ENCODE data around the gene ACP2.

DNA sequence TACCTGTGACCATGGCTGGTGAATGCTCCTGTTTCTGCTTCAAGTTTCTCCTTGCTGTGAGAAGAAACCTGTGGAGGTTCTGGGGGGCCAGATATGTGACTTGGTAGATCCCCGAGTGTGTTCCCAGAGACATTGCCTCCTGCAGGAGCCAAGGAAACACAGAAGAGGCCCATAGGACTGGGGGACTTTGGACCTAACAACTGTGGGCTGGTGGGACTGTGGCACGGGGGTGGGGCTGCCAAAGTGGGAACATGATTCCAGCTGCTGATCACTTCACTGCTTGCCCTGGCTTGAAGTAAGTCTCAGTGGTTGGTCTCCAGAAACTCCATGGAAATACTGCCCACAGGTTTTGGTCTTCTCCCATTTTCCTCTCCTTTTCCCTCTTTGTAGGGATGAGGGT is 5.0 kb upstream of the ACP2 start:
- TF ChIP-seq, protein P1, sequence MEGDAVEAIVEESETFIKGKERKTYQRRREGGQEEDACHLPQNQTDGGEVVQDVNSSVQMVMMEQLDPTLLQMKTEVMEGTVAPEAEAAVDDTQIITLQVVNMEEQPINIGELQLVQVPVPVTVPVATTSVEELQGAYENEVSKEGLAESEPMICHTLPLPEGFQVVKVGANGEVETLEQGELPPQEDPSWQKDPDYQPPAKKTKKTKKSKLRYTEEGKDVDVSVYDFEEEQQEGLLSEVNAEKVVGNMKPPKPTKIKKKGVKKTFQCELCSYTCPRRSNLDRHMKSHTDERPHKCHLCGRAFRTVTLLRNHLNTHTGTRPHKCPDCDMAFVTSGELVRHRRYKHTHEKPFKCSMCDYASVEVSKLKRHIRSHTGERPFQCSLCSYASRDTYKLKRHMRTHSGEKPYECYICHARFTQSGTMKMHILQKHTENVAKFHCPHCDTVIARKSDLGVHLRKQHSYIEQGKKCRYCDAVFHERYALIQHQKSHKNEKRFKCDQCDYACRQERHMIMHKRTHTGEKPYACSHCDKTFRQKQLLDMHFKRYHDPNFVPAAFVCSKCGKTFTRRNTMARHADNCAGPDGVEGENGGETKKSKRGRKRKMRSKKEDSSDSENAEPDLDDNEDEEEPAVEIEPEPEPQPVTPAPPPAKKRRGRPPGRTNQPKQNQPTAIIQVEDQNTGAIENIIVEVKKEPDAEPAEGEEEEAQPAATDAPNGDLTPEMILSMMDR (IDR thresholded peaks at IDR 0.05): no peak
- no peak for TF ChIP-seq POLR2A (IDR thresholded peaks at IDR 0.05)
- no peak for TF ChIP-seq POLR2AphosphoS5 (IDR thresholded peaks at IDR 0.05)
